Superior temporal gyrus (tissue), 1 donor: ENCODE measurements around the gene PSD4.

Experiments used
- DNase-seq: peaks from one replicate; pipeline ENCODE4 v3.0.0-alpha.2; 2016; ENCODE audit errors: extremely low spot score

Gene PSD4

GRCh38 chr2:113167962-113168340 lies 5.8 kb upstream of the PSD4 start:
- no peak for DNase-seq

- no peak for DNase-seq
Observed at GRCh38 chr2:113169002-113169530, 4.7 kb upstream of the PSD4 start.

- no peak for DNase-seq
Observed at GRCh38 chr2:113169586-113169985, 4.2 kb upstream of the PSD4 start.

GRCh38 chr2:113171334-113172075 lies 2.3 kb upstream of the PSD4 start:
- no peak for DNase-seq

- DNase-seq = no peak
Observed at GRCh38 chr2:113172721-113173541, 840 bp upstream of the PSD4 start.

- no peak for DNase-seq
Observed at GRCh38 chr2:113174376-113174750, 592 bp downstream of the PSD4 start.

GRCh38 chr2:113175042-113175628 lies 1.4 kb downstream of the PSD4 start:
- no peak for DNase-seq

- DNase-seq = no peak
Observed at GRCh38 chr2:113175736-113176695, 2.2 kb downstream of the PSD4 start.

GRCh38 chr2:113176696-113177355 lies 3.1 kb downstream of the PSD4 start:
- no peak for DNase-seq

GRCh38 chr2:113178069-113178746 lies 4.4 kb downstream of the PSD4 start:
- no peak for DNase-seq

- DNase-seq = no peak
Observed at GRCh38 chr2:113178891-113179290, 5.1 kb downstream of the PSD4 start.

GRCh38 chr2:113179446-113180045 lies 5.8 kb downstream of the PSD4 start:
- DNase-seq = no peak

GRCh38 chr2:113180131-113180946 lies 6.6 kb downstream of the PSD4 start:
- no peak for DNase-seq

- DNase-seq = no peak
Observed at GRCh38 chr2:113181258-113182051, 7.7 kb downstream of the PSD4 start.

- no peak for DNase-seq
Observed at GRCh38 chr2:113182471-113183260, 8.9 kb downstream of the PSD4 start.

- DNase-seq = no peak
Observed at GRCh38 chr2:113183264-113183663, 9.5 kb downstream of the PSD4 start.

GRCh38 chr2:113183703-113184102 lies 9.9 kb downstream of the PSD4 start:
- DNase-seq = no peak
